H1 (cell line): ENCODE data around the gene TXLNB. TPM values are rescaled to one million over a fixed set of nuclear protein-coding genes. Genes with fewer than 3 reads are reported as not detected.
A peak's percentile ranks its signal among the peaks of the same experiment; 100 is the strongest.

Experiments used
- CTCF ChIA-PET: fragments of 300-600 bp; sonication (Branson Sonifier 250); formaldehyde crosslinking; loops from one replicate; lab custom pipeline; 2021; ENCODE audit not compliant: partially characterized antibody; lab: Charles Lee
- POLR2A ChIA-PET: fragments of 300-600 bp; sonication (Branson Sonifier 250); formaldehyde crosslinking; loops from one replicate; lab custom pipeline; 2021; ENCODE audit warnings: inconsistent platforms; ENCODE audit not compliant: partially characterized antibody; lab: Charles Lee
- DNase-seq, 2 experiments: peaks; one replicate each; pipeline versions ENCODE4 v3.0.0 to v3.0.0-alpha.2; 2010 to 2022; ENCODE audit warnings: low spot score in 2 of 2, low read depth in 1 of 2, mixed read lengths in 1 of 2
- FAIRE-seq: peaks from 2 replicates; lab custom pipeline; 2011; peaks lifted over from hg19 to GRCh38; lab: Jason Lieb, UNC
- H2AFZ ChIP-seq: 2 replicates; pipeline ENCODE4 v1.8.1; 2012; ENCODE audit warnings: low read length, inconsistent platforms
- H2AK5ac ChIP-seq: 2 replicates; pipeline ENCODE4 v1.6.1; 2013; ENCODE audit warnings: low read depth, low read length
- H2BK120ac ChIP-seq: replicated peaks from 2 replicates; pipeline ENCODE3; 2013; ENCODE audit warnings: low read depth, low read length, inconsistent platforms
- H2BK12ac ChIP-seq: 2 replicates; pipeline ENCODE4 v1.6.1; 2013; ENCODE audit warnings: low read depth, low read length
- H2BK15ac ChIP-seq: 2 replicates; pipeline ENCODE4 v1.6.1; 2013; ENCODE audit warnings: low read length
- H2BK20ac ChIP-seq: 2 replicates; pipeline ENCODE4 v1.6.1; 2013; ENCODE audit warnings: low read length
- H2BK5ac ChIP-seq: 2 replicates; pipeline ENCODE4 v1.6.1; 2013; ENCODE audit warnings: low read depth, low read length
- H3K14ac ChIP-seq: 2 replicates; pipeline ENCODE4 v1.6.1; 2013; ENCODE audit warnings: inconsistent platforms; ENCODE audit not compliant: insufficient read length
- H3K18ac ChIP-seq: 2 replicates; pipeline ENCODE4 v1.6.1; 2013; ENCODE audit warnings: low read length; ENCODE audit errors: extremely low read depth
- H3K23ac ChIP-seq: 2 replicates; pipeline ENCODE4 v1.6.1; 2013; ENCODE audit warnings: inconsistent platforms; ENCODE audit not compliant: insufficient read length
- H3K23me2 ChIP-seq: 2 replicates; pipeline ENCODE4 v1.6.1; 2013; ENCODE audit warnings: low read depth, low read length
- H3K27ac ChIP-seq: 2 replicates; pipeline ENCODE4 v1.6.1; 2011; ENCODE audit warnings: low read depth, low read length, inconsistent platforms
- H3K27me3 ChIP-seq, 4 experiments: replicated peaks in 1 of 4; 1 replicate in 1 of 4; 2 replicates in 3 of 4; pipeline versions ENCODE4 v1.6.1 to v1.8.1; 2011 to 2013; ENCODE audit warnings: low read length in 3 of 4, mild to moderate bottlenecking in 3 of 4, inconsistent platforms in 2 of 4, mixed read lengths in 2 of 4, moderate library complexity in 1 of 4; ENCODE audit not compliant: control insufficient read depth in 3 of 4, insufficient read depth in 3 of 4; ENCODE audit errors: extremely low read depth in 1 of 4
- H3K36me3 ChIP-seq, 4 experiments: 2 replicates each; pipeline versions ENCODE4 v1.6.1 to v1.8.1; 2011 to 2013; ENCODE audit warnings: mild to moderate bottlenecking in 4 of 4, low read length in 3 of 4, moderate library complexity in 2 of 4, control low read depth in 1 of 4, inconsistent platforms in 1 of 4; ENCODE audit not compliant: insufficient read depth in 4 of 4, control insufficient read depth in 2 of 4
- H3K4ac ChIP-seq: replicated peaks from 2 replicates; pipeline ENCODE3; 2013; ENCODE audit warnings: low read length, low read depth, mixed read lengths, inconsistent platforms; ENCODE audit not compliant: insufficient read length
- H3K4me1 ChIP-seq, 4 experiments: replicated peaks in 1 of 4; 1 replicate in 1 of 4; 2 replicates in 3 of 4; pipeline versions ENCODE4 v1.6.1 to v1.8.1; 2011 to 2013; ENCODE audit warnings: low read length in 3 of 4, inconsistent platforms in 2 of 4, mixed read lengths in 1 of 4; ENCODE audit not compliant: insufficient read depth in 4 of 4, control insufficient read depth in 3 of 4
- H3K4me2 ChIP-seq, 2 experiments: 2 replicates each; pipeline versions ENCODE4 v1.6.1 to v1.8.1; 2011 to 2013; ENCODE audit warnings: low read depth in 2 of 2, low read length in 2 of 2, control low read depth in 1 of 2, inconsistent platforms in 1 of 2, mild to moderate bottlenecking in 1 of 2; ENCODE audit not compliant: insufficient read depth in 1 of 2
- H3K4me3 ChIP-seq, 4 experiments: fragments of 200-600, 300-600 bp in 1 of 4; sonication (generic), shearing (Covaris generic), sonication (Bioruptor Twin) in 1 of 4; 2 replicates each; pipeline versions ENCODE4 v1.5.1 to v1.8.1; 2011 to 2016; ENCODE audit warnings: low read length in 4 of 4, low read depth in 3 of 4, control low read depth in 2 of 4, inconsistent platforms in 2 of 4, mild to moderate bottlenecking in 2 of 4, mixed read lengths in 1 of 4, moderate library complexity in 1 of 4; ENCODE audit not compliant: insufficient read depth in 2 of 4; ENCODE audit errors: extremely low read depth in 1 of 4
- H3K56ac ChIP-seq: replicated peaks from 2 replicates; pipeline ENCODE3; 2013; ENCODE audit warnings: low read depth, mild to moderate bottlenecking, mixed read lengths, low read length, inconsistent platforms; ENCODE audit not compliant: insufficient read length
- H3K79me1 ChIP-seq: 2 replicates; pipeline ENCODE4 v1.6.1; 2013; ENCODE audit warnings: low read depth, low read length, control low read depth
- H3K79me2 ChIP-seq, 2 experiments: 2 replicates each; pipeline versions ENCODE4 v1.6.1 to v1.8.1; 2012 to 2013; ENCODE audit warnings: low read length in 2 of 2, mild to moderate bottlenecking in 2 of 2, inconsistent platforms in 1 of 2; ENCODE audit not compliant: insufficient read depth in 2 of 2, control insufficient read depth in 1 of 2
- H3K9ac ChIP-seq, 4 experiments: replicated peaks in 1 of 4; 1 replicate in 1 of 4; 2 replicates in 3 of 4; pipeline versions ENCODE4 v1.6.1 to v1.8.1; 2011 to 2013; ENCODE audit warnings: low read depth in 3 of 4, low read length in 3 of 4, control low read depth in 2 of 4, mild to moderate bottlenecking in 2 of 4, moderate library complexity in 2 of 4, inconsistent platforms in 1 of 4; ENCODE audit errors: extremely low read depth in 1 of 4
- H3K9me3 ChIP-seq, 2 experiments: 2 replicates each; pipeline versions ENCODE4 v1.6.1 to v1.8.1; 2012 to 2013; ENCODE audit warnings: mild to moderate bottlenecking in 2 of 2, moderate library complexity in 2 of 2, control low read depth in 1 of 2, inconsistent platforms in 1 of 2, low read depth in 1 of 2, low read length in 1 of 2, mixed read lengths in 1 of 2; ENCODE audit not compliant: insufficient read depth in 2 of 2
- H4K20me1 ChIP-seq, 2 experiments: replicated peaks in 1 of 2; 2 replicates each; pipeline versions ENCODE3 to v1.8.1; 2011 to 2013; ENCODE audit warnings: inconsistent platforms in 2 of 2, low read length in 2 of 2, mild to moderate bottlenecking in 1 of 2; ENCODE audit not compliant: insufficient read depth in 2 of 2, control insufficient read depth in 1 of 2
- H4K5ac ChIP-seq: 2 replicates; pipeline ENCODE4 v1.6.1; 2013; ENCODE audit warnings: low read length, low read depth, mixed read lengths, inconsistent platforms; ENCODE audit not compliant: insufficient read length
- H4K8ac ChIP-seq: 2 replicates; pipeline ENCODE4 v1.8.0; 2013; ENCODE audit warnings: mild to moderate bottlenecking, moderate library complexity, low read length, inconsistent platforms; ENCODE audit not compliant: insufficient read depth; ENCODE audit errors: extremely low read depth
- H4K91ac ChIP-seq: replicated peaks from 2 replicates; pipeline ENCODE3; 2013; ENCODE audit warnings: low read length, mixed read lengths, inconsistent platforms; ENCODE audit not compliant: insufficient read length
- BCL11A ChIP-seq, 2 experiments: IDR thresholded peaks; one replicate each; pipeline ENCODE4 v1.6.1; 2011; ENCODE audit warnings: low read depth in 2 of 2, low read length in 2 of 2, mild to moderate bottlenecking in 2 of 2
- CHD1 ChIP-seq: IDR thresholded peaks from 2 replicates; pipeline ENCODE4 v1.6.1; 2012; ENCODE audit warnings: low read depth, low read length, improper control_type of control experiment
- KDM1A ChIP-seq: fragments of 200-600, 300-600 bp; sonication (generic); IDR thresholded peaks from 2 replicates; pipeline ENCODE4 v1.7.1; 2016; ENCODE audit warnings: mild to moderate bottlenecking, low read length, borderline replicate concordance
- POU5F1 ChIP-seq: IDR thresholded peaks from 2 replicates; pipeline ENCODE4 v1.6.1; 2011; ENCODE audit warnings: low read depth, mild to moderate bottlenecking, low read length, moderate library complexity
- SAP30 ChIP-seq: fragments of 300-600 bp; sonication (generic); IDR thresholded peaks from 2 replicates; pipeline ENCODE4 v1.7.1; 2012; ENCODE audit warnings: low read length, moderate library complexity, mild to moderate bottlenecking, inconsistent platforms; ENCODE audit not compliant: insufficient read depth, insufficient replicate concordance
- SP1 ChIP-seq: IDR thresholded peaks from 2 replicates; pipeline ENCODE4 v1.6.1; 2011; ENCODE audit warnings: low read depth, low read length
- TAF7 ChIP-seq: optimal IDR thresholded peaks from 2 replicates; pipeline ENCODE3; 2011; ENCODE audit warnings: low read depth, mild to moderate bottlenecking, inconsistent platforms, low read length, moderate library complexity, borderline replicate concordance
- TCF12 ChIP-seq: IDR thresholded peaks from 2 replicates; pipeline ENCODE4 v1.6.1; 2011; ENCODE audit warnings: low read depth, mild to moderate bottlenecking, low read length
- YY1 ChIP-seq: IDR thresholded peaks from 2 replicates; pipeline ENCODE4 v1.6.1; 2011; ENCODE audit warnings: low read depth, mild to moderate bottlenecking, low read length
- WGBS, 2 experiments: shearing (Covaris generic) in 1 of 2; methylation state at CpG; one replicate each; pipeline versions ENCODE4 v1.1.6 to v1.1.7; 2013 to 2015; ENCODE audit warnings: low lambda C conversion rate in 2 of 2, mixed read lengths in 2 of 2, inconsistent platforms in 1 of 2, low coverage in 1 of 2, missing lambda C conversion rate in 1 of 2; ENCODE audit not compliant: insufficient replicate concordance in 2 of 2, insufficient coverage in 1 of 2, insufficient read length in 1 of 2; ENCODE audit errors: extremely low coverage in 1 of 2, missing lambda C conversion rate in 1 of 2; 5-methylcytosine and 5-hydroxymethylcytosine counted together
- polyA plus RNA-seq, 7 experiments: library from polyadenylated mRNA; depleted of rRNA in 3 of 7; stranded (reverse) in 5 of 7; unstranded in 2 of 7; fragments of >200 nt in 5 of 7; fragments of 200-250 nt in 2 of 7; gene quantifications; 1 replicate in 5 of 7; 2 replicates in 1 of 7; 4 replicates in 1 of 7; pipeline versions ENCODE4 v1.2.1 to v1.2.3, GENCODE V29; 2011 to 2013; ENCODE audit warnings: missing spikeins in 2 of 7, mixed read lengths in 2 of 7
- total RNA-seq: library from RNA; stranded (reverse); fragmentation: NEBNext Ultra II Directional; extraction: Animal tissue kit (Norgen Biotek cat#: 25700); gene quantifications from 2 replicates; pipeline ENCODE4 v1.2.1, GENCODE V29; 2021
- TF ChIP-seq, protein P1 (sequence below): IDR thresholded peaks from 2 replicates; pipeline ENCODE4 v1.6.1; 2011; ENCODE audit warnings: low read length, improper control_type of control experiment

TXLNB gene
- total and polyA plus RNA-seq, 2 of the 8 experiments (the other 6 are each of a cell fraction or from before 2014, with no cell fraction given) = 0.05 to 0.17 TPM

DNA sequence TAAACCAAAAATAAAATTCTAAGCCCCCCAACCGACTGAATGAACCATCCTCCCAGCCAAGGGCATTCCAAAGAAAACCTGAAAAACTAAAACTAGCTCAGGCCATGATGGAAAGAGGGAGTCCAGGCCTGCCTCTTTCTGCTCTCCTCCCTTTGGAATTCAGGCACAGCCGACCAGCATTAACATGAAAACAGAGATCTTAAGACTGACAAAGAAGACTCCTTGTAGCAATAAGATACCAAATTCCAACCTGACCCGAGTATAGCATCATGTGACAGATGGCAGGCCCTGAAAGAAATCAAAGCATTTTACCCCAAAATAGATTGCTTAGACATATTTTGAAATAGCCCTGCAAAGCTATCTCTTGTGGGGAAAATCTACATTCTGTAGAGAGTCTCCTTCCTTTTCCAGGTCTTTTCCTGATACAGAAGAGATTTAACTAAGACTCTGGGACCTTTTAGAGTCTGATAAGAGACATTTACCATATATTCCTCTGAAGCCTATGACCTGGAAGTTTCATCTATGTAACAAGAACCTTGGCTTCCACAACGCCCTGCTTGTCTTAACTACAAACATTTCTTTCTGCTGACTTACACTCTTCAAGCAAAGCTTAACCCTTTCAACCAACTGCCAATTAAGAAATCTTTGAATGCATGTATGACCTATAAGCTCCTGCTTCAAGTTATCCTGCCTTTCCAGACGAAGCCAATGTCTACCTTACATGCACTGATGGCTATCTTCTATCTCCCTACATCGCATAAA is 22.2 kb upstream of the TXLNB start:
- Histone ChIP-seq H2AK5ac (peak overlapping the region; percentile 89), H3K4me1 (peaks cover 3 to 28% (median 16%) of the 10 kb centered on the region in 4 experiments; a peak in 5 of 7 replicates), H3K4ac (peak overlapping the region; percentile 82), H3K79me2 (no peaks in the 10 kb centered on the region), H2BK12ac (peak overlapping the region; percentile 95), H3K9me3 (no peaks in the 10 kb centered on the region), H2BK15ac (no peak overlapping the region), H3K79me1 (no peaks in the 10 kb centered on the region), H2BK5ac (peak overlapping the region; percentile 94), H3K4me2 (peak overlapping the region; percentile 50 to 58), H4K5ac (peak overlapping the region; percentile 97), H3K9ac (0 out of 7 replicates have a peak overlapping the region, but pooled peaks of 1 of the 4 experiments have one; percentile 17), H3K36me3 (no peaks in the 10 kb centered on the region), H4K91ac (peak overlapping the region; percentile 97), H4K8ac (no peak overlapping the region), H3K14ac (no peak overlapping the region), H2BK120ac (peak overlapping the region; percentile 93), H3K4me3 (peak overlapping the region in 1 of 4 experiments; percentile 14; a peak in 1 of 8 replicates), H3K27ac (peak overlapping the region; percentile 82), H2BK20ac (peak overlapping the region; percentile 62), H3K18ac (peak overlapping the region; percentile 86), H3K27me3 (no peaks in the 10 kb centered on the region), H4K20me1 (no peaks in the 10 kb centered on the region), H3K23me2 (no peaks in the 10 kb centered on the region), H3K23ac (no peak overlapping the region), H2AFZ (peak overlapping the region; percentile 6; the same call in 1 of the 2 replicates), H3K56ac (peak overlapping the region; percentile 71)
- WGBS, 2 experiments = 31% methylated on average over 6 of the region's 6 CpGs; no CpG with 5 or more reads in 1 of the 2 experiments
- peak in 1 of 2 experiments; percentile 63 for DNase-seq
- CTCF ChIA-PET = interaction anchor here (0.7 to 1.7 kb wide), 7 partner anchors 30 to 389 kb away, joined by 3 to 5 read pairs (median 3); no protein-coding TSS in a partner anchor
- FAIRE-seq = peak; percentile 93
- POLR2A ChIA-PET = interaction anchor here (0.6 to 2.3 kb wide), 13 partner anchors 8 to 496 kb away, joined by 3 to 14 read pairs (median 4); partner anchors contain the start of genes CITED2 and TXLNB
- TF ChIP-seq YY1 (peak; percentile 70; the same call in 1 of the 2 replicates), POU5F1 (0 out of 2 replicates have a peak, but pooled peaks have one; percentile 4), TCF12 (no peak), SP1 (peak; percentile 84), SAP30 (no peak), TAF7 (no peak), CHD1 (no peak), KDM1A (no peak), BCL11A (IDR thresholded peaks at IDR 0.05; ENCODE audit: low read depth in 2 of 2, low read length in 2 of 2) (no peak)
- TF ChIP-seq, protein P1, sequence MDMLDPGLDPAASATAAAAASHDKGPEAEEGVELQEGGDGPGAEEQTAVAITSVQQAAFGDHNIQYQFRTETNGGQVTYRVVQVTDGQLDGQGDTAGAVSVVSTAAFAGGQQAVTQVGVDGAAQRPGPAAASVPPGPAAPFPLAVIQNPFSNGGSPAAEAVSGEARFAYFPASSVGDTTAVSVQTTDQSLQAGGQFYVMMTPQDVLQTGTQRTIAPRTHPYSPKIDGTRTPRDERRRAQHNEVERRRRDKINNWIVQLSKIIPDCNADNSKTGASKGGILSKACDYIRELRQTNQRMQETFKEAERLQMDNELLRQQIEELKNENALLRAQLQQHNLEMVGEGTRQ = peak; percentile 74
